NCI-H146 treated with DMSO at 0.1 percent for 48 hours (cell line): ENCODE data around the gene ALPP.
"Not testable (repeated sequence)": the region's sequence is repeated elsewhere in the genome, so short reads cannot be mapped to it uniquely, and the experiment has no call there.

Experiments used
- DNase-seq: peaks from one replicate; lab custom pipeline; 2025; ENCODE audit not compliant: unreplicated experiment; lab: John Stamatoyannopoulos, UW

The ALPP gene

DNA sequence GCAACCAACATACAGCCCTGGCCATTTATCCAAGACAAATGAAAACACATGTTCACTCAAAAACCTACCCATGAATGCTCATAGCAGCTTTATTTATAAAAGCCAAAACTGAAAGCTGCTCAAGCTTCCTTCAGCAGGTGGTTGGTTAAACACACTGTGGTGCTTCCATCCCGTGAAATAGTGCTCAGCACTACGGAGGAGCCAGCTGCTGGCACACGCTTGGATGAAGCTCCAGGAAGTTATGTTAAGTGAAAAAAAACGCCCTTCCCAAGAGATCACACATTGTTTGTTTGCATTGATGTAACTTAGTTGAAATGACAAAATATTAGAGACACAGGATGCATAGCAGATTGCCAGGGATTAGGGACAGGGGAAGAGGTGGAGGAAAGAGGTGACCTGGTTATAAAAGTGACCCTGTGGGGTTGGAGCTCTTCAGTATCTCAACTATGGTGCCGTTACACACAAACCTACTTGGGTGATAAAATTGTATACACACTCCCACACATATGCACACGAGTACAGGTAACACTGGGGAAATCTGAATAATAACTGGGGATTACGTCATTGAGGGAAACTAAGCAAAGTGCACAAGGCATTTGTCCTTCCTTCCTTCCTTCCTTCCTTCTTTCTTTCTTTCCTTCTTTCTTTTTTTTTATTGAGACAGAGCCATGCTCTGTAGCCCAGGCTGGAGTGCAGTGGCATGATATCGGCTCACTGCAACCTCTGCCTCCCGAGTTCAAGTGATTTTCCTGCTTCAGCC is 21.9 kb downstream of the ALPP start:
- no peak for DNase-seq

DNA sequence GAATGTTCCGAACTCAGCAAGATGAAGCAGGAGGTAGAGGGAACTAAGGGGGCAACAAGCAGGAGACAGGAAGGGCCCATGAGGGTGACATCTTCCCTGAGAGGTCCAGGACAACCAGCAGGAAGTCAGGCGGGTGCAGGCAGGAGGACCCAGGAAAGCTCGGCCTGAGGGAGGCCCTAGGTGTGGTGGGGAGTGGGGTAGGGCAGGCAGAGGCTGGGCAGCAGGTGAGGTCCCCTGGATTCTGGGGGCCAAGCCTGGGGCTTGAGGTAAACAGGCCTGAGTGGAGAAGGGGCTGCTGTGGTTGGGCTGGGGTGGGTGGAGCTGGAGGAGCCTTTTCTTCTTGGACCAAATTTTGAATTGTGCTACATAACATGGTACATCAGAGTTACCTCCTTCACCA is 24.0 kb downstream of the ALPP start:
- DNase-seq, result no peak

DNA sequence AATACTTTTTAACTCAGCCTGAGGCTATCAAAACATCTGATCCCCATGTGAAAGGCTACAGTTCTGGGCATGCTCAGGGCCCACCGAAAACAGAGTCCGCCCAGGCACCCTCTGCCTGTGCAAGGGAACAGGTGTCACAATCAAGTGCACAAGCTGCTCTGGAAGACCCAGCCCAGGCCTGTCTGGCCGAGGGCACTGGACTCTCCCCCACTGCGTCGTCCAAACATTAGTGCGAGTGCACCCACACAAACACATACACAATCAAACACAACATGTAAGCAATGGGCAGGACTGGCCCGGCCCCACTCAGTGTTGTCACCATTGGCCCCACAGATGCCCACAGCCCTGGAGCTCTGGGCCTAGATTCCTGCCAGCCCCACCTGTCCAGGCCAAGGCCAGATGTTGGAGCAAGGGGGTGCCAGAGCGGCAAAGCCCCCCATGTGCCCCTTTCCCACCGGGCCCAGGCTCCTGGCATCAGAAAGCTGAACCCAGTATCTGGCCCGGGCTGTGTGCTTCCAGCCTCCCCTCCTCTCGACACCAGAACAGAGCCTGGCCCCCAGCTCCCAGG is 27.5 kb downstream of the ALPP start:
- DNase-seq, result no peak

DNA sequence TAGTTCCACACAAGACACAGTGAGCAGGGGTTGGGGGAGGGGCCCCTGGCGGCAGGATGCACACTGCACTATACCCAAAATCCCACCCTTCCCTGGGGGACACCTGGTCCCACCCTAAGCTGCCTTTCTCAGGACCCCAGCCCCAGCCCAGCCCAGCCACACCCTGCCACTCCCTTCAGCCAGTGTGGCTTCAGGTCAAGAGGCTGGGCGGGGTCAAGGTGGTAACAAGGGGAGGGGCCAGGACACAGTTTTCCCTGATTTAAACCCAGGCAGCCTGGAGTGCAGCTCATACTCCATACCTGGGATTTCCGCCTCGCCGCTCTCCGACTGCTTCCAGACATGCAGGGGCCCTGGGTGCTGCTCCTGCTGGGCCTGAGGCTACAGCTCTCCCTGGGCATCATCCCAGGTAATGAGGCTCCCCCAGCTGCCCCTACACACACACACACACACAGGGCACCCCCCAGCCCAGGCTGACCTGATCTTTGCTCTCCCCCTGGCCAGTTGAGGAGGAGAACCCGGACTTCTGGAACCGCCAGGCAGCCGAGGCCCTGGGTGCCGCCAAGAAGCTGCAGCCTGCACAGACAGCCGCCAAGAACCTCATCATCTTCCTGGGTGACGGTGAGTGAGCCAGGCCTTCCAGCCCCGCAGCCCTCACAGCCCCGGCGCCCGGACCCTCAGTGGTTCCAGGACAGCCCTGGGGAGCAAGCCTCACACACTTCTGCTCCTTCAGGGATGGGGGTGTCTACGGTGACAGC is 28.2 kb downstream of the ALPP start, which contains the start of gene ALPG:
Gene ALPG, plus strand, starts transcription at position 289 of the 755 bp plus-strand sequence. Its CDS starts 51 bp downstream, at position 340.
- DNase-seq, result no peak

DNA sequence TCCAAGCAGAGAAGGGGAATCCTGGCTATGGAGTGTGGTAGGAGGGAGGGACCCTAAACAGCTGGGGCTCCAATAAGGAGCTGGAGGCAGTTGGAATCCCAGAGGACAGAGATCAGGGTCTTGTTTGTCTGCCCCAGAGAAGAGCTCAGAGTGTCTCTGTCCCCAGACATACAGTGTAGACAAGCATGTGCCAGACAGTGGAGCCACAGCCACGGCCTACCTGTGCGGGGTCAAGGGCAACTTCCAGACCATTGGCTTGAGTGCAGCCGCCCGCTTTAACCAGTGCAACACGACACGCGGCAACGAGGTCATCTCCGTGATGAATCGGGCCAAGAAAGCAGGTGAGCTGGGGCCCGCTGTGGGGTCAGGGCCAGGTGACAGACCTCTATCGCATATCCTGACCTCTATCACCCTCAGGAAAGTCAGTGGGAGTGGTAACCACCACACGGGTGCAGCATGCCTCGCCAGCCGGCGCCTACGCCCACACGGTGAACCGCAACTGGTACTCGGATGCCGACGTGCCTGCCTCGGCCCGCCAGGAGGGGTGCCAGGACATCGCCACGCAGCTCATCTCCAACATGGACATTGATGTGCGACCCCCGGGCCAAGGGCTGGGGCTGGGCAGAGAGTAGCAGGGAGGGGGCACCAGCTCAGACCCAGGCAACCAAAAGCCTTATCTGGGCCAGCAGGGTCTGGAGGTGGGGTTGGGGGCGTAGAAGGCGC is 29.0 kb downstream of the ALPP start:
- not testable (repeated sequence) for DNase-seq

DNA sequence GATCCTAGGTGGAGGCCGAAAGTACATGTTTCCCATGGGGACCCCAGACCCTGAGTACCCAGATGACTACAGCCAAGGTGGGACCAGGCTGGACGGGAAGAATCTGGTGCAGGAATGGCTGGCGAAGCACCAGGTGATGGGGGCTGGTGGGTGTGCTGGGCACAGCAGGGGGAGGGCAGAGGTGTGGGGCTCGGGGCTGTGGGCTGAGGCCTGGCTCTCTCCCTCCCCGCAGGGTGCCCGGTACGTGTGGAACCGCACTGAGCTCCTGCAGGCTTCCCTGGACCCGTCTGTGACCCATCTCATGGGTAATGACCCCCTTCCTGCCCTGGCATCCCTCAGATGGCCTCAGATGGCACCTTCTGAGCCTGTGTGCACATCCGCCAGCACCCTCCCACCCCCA is 29.7 kb downstream of the ALPP start:
- not testable (repeated sequence) for DNase-seq

DNA sequence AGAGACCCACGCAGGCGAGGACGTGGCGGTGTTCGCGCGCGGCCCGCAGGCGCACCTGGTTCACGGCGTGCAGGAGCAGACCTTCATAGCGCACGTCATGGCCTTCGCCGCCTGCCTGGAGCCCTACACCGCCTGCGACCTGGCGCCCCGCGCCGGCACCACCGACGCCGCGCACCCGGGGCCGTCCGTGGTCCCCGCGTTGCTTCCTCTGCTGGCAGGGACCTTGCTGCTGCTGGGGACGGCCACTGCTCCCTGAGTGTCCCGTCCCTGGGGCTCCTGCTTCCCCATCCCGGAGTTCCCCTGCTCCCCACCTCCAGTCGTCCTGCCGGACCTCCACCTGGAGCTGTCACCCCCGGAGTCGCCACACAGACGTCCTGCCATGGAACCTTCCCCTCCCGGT is 31.1 kb downstream of the ALPP start:
- DNase-seq, result not testable (repeated sequence)

DNA sequence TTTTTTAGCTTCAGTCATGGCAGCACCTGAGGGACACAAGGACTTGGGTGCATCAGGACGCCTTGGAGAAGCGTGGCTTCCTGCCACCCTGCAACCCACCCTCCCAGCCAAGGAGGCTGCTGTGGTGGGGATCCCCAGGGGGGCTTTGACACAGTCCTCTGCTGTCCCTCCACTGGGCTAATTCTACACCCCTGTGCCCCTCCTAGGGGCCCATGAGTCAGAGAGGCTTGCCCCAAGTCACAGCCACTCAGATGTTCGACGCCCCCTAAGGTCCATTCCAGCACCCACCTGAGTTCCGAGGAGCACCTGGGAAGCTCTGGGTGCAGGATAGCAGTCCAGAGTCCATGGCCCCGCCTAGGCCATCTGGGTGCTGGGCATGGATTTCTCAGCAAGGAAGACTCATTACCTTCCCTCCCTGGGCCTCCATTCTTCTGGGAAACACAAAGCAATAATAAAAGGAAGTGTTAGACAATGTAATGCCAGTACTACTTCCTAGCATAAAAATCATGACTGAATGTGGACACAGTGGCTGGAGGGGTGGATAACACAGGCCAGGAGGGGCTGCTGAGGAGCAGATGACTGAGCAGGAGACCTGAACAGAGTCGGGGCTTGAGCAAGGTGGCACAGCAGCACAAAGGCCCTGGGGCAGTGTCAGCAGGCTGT is 31.8 kb downstream of the ALPP start:
- DNase-seq, result no peak

DNA sequence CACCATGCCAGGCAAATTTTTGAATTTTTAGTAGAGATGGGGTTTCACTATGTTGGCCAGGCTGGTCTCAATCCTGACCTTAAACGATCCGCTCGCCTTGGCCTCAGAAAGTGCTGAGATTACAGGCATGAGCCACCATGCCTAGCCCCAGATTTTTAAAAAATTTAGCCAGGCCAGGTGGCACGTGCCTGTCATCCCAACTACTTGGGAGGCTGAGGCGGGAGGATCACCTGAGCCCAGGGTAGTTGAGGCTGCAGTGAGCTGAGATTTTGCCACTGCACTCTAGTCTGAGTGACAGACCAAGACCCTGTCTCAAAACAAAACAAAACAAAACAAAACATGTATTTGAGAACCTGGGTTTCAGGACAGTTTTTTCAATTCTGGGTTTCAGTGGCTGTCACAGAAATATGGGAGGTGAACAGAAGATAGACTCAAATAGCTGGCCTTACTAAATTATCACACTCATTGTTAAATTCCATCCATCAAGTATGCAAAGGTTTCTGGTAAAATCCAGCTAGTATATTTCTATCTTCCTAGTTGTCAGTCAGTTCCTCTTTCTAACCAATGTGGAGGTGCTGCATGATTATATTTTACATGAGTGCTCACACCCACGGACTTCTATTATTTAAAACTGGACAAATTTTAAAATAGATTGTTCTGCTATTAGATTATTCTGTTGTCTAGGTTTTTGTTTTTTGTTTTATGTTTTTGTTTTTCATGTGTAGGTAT is 33.5 kb downstream of the ALPP start:
- DNase-seq, result no peak

DNA sequence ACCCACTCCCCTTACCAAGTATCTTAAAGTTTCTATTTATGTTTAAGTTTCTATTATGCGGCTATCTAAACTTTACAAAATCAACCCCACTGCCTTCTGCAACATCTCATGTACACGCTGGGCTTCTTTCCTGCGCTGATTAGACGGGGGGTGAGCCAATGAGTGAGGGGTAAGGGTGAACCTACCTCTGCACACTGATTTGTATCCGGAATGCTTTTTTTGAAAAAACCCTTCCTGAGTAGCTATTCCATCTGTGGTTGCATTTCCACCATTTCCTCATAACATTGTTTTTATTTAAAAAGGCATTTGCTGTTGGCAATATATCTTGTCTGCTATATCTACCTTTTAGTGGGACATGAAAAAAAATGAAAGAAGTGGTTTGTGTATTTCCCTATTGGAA is 34.4 kb downstream of the ALPP start:
- no peak for DNase-seq

DNA sequence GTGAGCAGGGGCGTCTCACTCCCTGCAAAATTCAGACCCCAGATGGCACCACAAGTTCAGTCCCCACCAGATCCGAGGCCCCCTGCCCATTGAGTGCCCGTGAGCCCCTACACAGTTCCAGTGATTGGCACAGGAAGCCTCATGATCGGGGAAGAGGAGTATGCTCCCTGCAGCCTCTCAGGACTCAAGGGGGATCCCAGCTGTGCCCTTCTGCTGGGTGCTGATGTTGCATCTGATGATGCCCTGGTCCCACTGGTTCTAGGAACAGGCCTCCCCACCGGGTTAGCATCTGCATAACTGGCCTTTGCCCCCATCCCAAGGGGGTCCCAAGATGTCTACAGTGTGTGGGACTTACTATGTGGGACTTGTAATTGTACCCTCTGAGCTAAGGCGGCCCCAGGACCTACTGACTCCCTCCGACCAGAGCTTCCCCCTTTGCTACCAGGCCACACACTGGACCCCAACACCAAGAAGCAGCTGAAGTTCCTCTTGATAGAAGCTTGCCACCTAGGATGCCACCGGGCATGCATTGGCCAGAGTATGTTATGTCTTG is 36.7 kb downstream of the ALPP start:
- DNase-seq, result no peak

DNA sequence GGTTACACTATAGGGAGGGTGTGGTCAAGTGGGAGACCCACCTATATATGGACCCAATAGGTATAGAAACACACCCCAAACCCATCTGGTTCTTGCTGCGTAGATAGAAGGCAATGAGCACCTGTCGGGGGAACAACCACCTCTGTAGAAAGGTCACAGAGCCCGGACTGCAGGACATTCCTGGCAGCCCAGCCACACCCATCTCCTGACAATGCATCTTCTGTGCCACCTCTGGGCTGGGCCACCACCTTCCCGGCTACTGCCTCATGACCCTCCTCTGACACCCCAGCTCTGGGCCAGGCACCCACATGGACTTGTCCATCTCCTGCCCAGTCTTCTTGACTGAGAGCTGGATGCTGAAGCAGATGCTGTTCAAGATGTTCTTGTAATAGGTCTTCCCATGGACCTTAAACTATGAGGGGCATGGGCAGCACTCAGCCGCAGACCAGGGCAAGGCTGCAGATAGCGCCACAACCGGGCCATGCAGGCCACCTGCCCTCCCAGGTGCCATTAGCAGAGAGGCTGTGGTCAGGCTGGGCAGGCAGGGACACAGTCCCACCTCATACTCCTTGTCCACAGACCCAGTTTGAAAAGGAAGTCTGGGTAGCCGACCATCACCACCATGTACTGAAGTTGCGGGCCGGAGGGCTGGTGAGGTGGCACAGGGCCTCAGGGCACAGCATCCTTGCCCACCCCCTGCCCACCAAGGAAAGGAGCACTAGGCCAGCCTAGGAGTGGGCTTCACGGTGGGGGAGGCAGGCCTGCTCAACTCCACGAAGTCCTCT is 37.4 kb downstream of the ALPP start:
- DNase-seq, result no peak

DNA sequence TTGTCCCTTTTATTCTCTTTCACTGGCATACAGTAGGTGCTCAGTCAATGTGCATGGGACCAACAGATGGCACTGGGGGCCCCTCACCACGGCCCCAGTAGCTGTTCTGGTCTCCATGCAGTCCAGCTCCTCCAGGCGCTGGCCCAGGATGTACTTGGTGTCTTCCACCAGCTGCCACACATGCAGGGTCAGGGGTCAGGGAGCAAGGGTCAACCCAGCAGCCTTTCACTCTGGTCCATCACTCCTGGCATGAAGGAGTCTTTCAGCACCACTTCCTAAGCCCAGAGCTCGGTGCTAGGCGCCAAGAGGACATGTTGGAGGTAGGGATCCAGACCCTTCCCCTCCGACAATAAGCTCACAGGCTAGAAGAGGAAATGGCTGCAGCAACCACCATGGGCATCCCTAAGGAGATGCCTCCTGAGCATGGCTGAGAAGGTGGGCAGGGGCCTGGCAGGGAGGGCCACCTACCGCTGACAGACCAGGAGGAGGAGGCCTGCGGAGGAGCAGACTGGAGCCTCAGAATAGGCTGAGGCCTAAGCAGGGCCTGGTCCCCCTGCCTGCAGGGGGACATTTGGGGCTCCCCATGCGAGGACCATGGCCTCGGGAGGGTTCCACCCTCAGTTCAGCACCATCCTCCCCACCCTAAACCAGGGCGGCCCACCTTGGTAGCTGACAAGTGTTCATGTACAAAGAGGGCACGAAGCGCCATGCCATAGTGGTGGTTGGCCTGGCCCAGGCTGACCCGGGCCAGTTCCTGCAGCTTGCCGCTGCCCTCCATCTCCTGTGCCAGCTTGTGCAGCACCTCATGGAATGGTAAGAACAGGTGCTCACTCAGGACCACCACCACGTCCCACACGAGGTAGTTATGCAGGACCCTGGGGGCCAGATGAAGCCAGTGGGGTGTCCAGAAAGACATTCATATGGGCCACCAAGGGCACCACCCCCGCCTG is 38.2 kb downstream of the ALPP start:
- no peak for DNase-seq

DNA sequence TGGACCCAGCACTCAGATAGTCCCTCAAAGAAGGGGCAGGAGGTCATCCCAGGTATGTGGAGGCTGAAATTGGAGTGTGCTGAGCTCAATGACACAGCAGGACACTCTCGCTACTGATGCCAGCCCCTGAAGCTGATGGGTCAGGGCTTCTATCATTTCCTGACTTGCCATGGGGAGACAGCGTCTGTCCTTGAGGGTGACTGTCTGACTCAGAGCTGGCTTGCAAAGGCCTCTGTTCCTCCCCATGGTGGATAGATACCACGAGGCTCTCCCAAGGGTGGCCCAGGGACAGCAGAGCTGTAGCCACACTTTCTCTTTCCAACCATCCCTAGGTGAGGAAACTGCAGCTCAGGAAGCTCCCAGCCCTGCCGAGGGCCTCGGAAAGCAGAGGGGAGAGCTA is 38.9 kb downstream of the ALPP start:
- no peak for DNase-seq

DNA sequence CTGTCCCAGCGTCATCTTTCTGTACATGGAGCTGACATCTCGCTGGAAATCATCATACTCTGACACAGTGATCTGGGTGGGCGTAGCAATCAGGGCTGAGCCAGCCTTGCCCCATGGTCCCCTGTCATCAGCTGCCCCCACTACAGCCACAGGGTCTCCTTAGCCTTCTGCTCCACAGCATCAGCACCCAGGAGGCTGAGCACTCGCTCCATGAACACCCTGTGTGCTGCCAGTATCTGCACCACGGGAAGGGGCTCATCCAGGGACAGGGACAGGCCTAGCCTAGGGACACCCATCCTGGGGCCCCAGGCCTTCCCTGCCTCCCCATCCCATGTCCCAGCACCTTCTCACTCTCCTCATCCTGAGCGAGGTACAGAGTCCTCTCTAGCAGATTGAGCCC is 39.5 kb downstream of the ALPP start:
- no peak for DNase-seq

DNA sequence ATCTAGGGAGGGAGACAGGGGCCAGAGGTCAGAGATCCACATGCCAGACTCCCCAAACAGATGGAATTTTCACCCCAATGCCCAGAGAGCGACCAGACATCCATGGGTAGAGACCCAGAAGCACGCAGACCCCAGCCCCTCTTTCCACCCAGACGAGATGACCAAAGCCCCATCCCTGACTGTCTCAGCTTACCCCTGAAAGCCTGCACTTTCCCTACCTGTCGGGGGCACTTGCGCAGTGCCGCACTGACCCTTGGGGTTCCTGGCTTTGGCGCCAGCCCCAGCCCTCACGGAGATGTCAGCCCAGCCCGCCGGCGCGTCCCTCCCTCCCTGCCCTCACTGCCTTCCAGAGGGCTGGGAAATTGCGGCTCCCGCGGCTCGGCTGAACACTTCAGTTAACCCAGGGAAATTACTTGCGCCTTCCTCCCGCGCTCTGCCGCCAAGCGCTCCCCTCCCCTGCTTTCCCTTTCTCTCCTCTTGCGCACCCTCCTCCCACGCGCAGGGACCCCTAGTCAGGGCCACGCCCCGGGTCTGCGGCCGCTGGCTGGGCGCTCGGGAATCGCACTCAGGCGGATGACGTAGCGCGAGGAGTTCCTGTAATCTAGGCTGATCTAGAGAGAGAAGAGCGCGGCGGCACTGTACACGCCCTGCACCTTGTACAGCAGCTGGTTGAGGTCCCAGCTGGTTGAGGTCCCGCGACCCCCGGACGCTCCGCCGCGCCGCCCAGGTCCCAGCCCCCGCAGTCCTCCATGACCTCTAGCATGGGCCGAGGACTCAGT is 40.1 kb downstream of the ALPP start:
- DNase-seq, result no peak
